HFF-Myc (cell line): Measurements from ENCODE around the gene C1orf35.

Source experiments
- DNase-seq: peaks from one replicate; pipeline ENCODE4 v3.0.0-alpha.2; 2011; ENCODE audit warnings: low read depth; ENCODE audit errors: extremely low read depth
- H3K4me3 ChIP-seq: replicated peaks from 2 replicates; pipeline ENCODE4 v1.5.1; 2011; ENCODE audit warnings: low read depth, mild to moderate bottlenecking, control low read depth, low read length
- TF ChIP-seq, protein P1 (sequence below): IDR thresholded peaks from 2 replicates; pipeline ENCODE4 v1.5.1; 2012; ENCODE audit warnings: mild to moderate bottlenecking, low read depth, low read length, control low read depth; ENCODE audit errors: missing control alignments

Gene C1orf35

DNA sequence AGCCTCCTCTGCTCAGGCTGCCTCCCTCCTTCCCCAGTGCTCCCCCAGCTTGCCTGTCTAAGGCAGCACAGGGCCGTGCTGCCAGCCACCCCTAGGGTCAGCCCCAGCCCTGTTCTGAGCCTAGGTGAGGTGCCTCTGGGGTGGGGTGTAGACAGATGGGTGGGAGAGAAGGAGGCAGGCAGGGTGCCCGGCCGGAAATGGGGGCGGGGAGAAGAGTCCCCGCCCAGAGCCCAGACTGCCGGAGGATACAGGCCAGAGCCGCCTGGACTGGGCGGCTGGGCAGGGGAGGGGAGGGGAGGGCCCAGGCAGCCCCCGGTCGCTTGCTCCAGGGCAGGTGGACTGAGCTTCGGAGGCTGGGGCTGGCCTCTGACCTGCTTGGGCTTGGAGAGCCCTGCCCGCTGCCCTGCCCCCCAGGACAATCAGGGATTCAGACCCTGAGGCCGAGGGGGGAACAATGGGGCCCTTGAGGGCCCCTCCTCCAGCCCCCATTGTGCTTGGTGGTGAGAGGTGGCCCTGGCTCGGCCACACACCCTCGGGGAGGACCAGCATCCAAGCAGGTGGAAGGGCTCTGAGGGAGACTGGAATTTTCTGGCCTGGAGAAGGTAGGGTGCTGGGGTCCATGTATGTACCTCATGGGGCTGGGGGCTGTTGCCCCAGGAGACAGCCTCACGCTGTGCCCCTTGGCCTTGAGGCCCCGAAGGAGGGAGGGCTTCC lies 46.4 kb upstream of the C1orf35 start, which contains the start of gene GJC2:
GJC2 (plus strand) TSS at position 525 of the 714 bp plus-strand sequence. CDS start 7,829 bp downstream, outside the sequence.
- no peak for DNase-seq
- H3K4me3 ChIP-seq, result 0 out of 2 replicates have a peak within 1 kb of the TSS, but pooled peaks have one; percentile 13
- TF ChIP-seq, protein P1, sequence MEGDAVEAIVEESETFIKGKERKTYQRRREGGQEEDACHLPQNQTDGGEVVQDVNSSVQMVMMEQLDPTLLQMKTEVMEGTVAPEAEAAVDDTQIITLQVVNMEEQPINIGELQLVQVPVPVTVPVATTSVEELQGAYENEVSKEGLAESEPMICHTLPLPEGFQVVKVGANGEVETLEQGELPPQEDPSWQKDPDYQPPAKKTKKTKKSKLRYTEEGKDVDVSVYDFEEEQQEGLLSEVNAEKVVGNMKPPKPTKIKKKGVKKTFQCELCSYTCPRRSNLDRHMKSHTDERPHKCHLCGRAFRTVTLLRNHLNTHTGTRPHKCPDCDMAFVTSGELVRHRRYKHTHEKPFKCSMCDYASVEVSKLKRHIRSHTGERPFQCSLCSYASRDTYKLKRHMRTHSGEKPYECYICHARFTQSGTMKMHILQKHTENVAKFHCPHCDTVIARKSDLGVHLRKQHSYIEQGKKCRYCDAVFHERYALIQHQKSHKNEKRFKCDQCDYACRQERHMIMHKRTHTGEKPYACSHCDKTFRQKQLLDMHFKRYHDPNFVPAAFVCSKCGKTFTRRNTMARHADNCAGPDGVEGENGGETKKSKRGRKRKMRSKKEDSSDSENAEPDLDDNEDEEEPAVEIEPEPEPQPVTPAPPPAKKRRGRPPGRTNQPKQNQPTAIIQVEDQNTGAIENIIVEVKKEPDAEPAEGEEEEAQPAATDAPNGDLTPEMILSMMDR, result no peak

DNA sequence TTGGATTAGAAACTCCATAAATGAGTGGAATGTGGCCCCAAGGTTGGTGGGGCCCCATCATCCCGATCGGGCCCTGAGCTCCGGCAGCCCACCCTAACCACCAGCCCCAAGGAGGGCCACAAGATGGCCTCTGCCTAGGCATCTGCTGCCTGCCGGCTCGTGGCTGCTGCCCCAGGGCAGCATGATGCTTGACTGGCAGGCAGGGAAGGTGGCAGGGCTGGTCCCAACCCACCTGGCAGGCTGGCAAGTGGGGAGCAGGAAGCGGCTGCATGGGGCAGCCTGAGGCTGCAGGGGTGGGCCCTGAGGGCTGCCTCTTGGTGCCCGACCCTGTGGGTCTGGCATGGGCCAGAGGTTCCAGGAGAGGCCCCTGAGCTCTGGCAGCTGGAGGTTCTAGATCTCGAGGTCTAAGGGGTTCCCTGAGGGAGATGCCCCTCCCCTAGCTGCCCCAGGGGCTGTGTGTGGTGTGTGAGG lies 45.8 kb upstream of the C1orf35 start:
- H3K4me3 ChIP-seq, result no peak overlapping the region
- DNase-seq, result no peak
- TF ChIP-seq, protein P1, result no peak

DNA sequence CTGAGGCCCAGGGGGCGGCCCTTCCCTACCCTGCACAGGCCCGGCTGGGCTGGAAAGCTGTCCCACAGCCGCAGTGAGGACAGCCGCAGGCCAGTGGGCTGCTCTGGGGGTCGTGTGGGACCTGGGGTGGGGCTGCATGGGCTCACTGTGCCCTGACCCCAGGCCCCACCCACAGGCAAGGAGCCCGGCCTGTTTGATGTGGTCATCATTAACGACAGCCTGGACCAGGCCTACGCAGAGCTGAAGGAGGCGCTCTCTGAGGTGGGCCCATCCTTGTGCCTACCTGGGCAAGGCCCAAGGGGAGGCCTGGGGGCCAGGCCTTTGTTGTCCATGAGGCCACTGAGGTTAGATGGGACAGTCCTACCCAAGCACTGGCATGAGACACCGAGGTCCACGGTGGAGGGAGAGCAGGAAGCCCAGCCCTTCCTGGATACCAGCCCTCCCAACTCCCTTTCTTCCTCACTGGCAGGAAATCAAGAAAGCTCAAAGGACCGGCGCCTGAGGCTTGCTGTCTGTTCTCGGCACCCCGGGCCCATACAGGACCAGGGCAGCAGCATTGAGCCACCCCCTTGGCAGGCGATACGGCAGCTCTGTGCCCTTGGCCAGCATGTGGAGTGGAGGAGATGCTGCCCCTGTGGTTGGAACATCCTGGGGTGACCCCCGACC lies 45.2 kb upstream of the C1orf35 start:
- H3K4me3 ChIP-seq, result no peak overlapping the region
- TF ChIP-seq, protein P1, result no peak
- no peak for DNase-seq

DNA sequence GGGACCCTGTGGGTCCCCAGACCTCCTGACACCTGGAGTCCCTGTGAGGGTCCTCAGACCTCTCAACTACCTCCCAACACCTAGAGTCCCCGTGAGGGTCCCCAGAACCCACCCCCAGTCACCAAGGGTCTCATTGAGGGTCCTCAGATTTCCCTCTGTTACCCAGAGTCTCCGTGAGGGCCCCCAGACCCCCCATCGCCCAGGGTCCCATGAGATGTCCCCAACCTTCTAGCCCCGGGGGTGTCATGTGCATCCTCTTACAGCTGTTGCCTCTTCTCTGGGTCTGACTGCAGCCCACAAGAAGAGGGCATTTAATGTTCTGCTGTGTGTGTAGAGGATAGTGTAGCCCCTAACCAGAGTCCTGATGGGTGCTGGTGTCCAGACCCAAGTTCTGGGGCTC lies 44.6 kb upstream of the C1orf35 start:
- DNase-seq, result no peak
- TF ChIP-seq, protein P1, result no peak
- H3K4me3 ChIP-seq, result no peak overlapping the region

DNA sequence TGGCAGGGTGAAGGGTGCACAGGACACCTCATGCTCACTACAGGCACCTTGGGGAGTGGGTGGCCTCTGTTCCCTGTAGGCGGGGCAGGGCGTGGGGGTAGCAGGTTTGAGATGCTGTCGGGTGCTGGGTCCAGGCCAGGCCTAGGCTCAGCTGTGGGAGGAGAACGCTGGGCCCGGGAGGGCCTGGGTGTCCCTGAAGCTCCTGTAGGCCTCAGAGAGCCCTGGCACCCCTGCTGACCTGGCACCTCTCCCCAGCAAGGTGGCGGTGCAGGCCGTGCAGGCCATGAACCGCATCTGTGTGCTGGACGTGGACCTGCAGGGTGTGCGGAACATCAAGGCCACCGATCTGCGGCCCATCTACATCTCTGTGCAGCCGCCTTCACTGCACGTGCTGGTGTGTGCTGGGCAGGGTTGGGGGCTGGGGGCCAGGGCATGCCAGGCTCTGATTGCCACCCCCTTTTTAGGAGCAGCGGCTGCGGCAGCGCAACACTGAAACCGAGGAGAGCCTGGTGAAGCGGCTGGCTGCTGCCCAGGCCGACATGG lies 44.1 kb upstream of the C1orf35 start:
- TF ChIP-seq, protein P1, result no peak
- no peak overlapping the region for H3K4me3 ChIP-seq
- no peak for DNase-seq

DNA sequence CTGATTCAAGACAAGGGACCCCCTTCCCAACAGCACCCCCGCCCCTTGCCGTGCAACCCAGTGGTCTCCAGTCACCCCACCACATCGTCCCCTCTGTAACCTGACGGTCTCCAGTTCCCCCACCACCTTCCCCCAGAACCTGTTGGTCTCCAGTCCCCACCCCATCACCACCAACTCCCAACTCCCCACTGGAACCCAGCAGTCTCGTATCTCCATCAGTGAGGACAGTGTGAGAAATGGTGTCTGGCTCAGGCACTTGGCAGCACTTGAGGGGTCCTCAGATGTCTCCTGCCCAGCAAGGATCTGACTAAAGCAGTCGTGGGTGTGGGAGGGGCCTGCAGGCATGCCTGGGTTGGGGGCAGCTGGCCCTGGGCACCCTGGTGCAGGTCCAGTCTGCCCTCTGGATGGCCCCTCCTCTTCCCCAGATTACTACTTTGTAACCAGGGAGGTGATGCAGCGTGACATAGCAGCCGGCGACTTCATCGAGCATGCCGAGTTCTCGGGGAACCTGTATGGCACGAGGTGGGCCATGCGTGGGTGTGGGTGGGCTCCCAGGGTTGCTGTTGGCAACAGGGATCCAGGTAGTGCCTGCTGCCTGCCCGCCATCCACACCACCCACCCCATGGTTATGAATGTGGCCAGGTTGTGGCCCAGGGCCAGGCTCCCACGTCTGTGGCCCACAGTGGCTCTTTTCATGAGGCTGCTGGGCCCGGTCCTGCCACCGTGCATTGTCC lies 43.5 kb upstream of the C1orf35 start:
- DNase-seq, result no peak
- H3K4me3 ChIP-seq, result no peak overlapping the region
- TF ChIP-seq, protein P1, result no peak
